Mesothelial cell of epicardium (in vitro differentiated cells): ENCODE results near the gene ZC3H18. TPM values are rescaled to one million over a fixed set of nuclear protein-coding genes. Genes with fewer than 3 reads are reported as not detected.
A peak's percentile ranks its signal among the peaks of the same experiment; 100 is the strongest.

Experiments
- DNase-seq, 2 experiments: peaks; one replicate each; pipeline ENCODE4 v3.0.0; 2021; ENCODE audit warnings: low spot score in 2 of 2; ENCODE audit not compliant: unreplicated experiment in 2 of 2
- H3K27ac Mint-ChIP-seq: 2 replicates; pipeline ENCODE4 v1.8.0; 2021; ENCODE audit warnings: mixed read lengths
- H3K27me3 Mint-ChIP-seq: 2 replicates; pipeline ENCODE4 v1.8.0; 2021; ENCODE audit warnings: low read depth, mixed read lengths
- H3K36me3 Mint-ChIP-seq: 2 replicates; pipeline ENCODE4 v1.8.0; 2021; ENCODE audit warnings: mixed read lengths
- H3K4me1 Mint-ChIP-seq: 2 replicates; pipeline ENCODE4 v1.8.0; 2021; ENCODE audit warnings: mixed read lengths
- H3K4me3 Mint-ChIP-seq: 2 replicates; pipeline ENCODE4 v1.8.0; 2021; ENCODE audit warnings: mild to moderate bottlenecking, moderate library complexity, mixed read lengths
- H3K9me3 Mint-ChIP-seq: 2 replicates; pipeline ENCODE4 v1.8.0; 2021; ENCODE audit warnings: mixed read lengths
- CTCF ChIP-seq: fragments of 200-600 bp; sonication (generic); IDR thresholded peaks from one replicate; pipeline ENCODE4 v1.5.0; 2021; ENCODE audit warnings: antibody characterized with exemption; ENCODE audit not compliant: unreplicated experiment
- total RNA-seq: library from RNA; stranded (reverse); gene quantifications from 3 replicates; pipeline ENCODE4 v1.2.1, GENCODE V29; 2021

ZC3H18 gene
- total RNA-seq, 1 donor from 2014 or later, result 62.2 TPM

GRCh38 chr16:88554711-88555264 is 15.4 kb upstream of the ZC3H18 start:
- Mint-ChIP-seq H3K36me3 (no peaks in the 10 kb centered on the region), H3K4me3 (no peak overlapping the region), H3K9me3 (no peaks in the 10 kb centered on the region), H3K4me1 (peaks cover 4% of the 10 kb centered on the region), H3K27ac (no peak overlapping the region), H3K27me3 (peaks cover 42% of the 10 kb centered on the region)
- DNase-seq, result no peak
- TF ChIP-seq CTCF, result no peak

- H3K27me3 Mint-ChIP-seq, result peaks cover 38% of the 10 kb centered on the region
- DNase-seq, result no peak
- TF ChIP-seq CTCF, result no peak
- H3K9me3 Mint-ChIP-seq, result no peaks in the 10 kb centered on the region
- H3K4me3 Mint-ChIP-seq, result no peak overlapping the region
- H3K36me3 Mint-ChIP-seq, result no peaks in the 10 kb centered on the region
- no peak overlapping the region for H3K27ac Mint-ChIP-seq
- H3K4me1 Mint-ChIP-seq, result peaks cover 4% of the 10 kb centered on the region
Observed at GRCh38 chr16:88556294-88556988, 13.8 kb upstream of the ZC3H18 start.

- peak; percentile 40 for TF ChIP-seq CTCF
- no peak for DNase-seq
- H3K4me3 Mint-ChIP-seq, result no peak overlapping the region
Observed at GRCh38 chr16:88558457-88559442, 11.5 kb upstream of the ZC3H18 start.

GRCh38 chr16:88560714-88561484 is 9.3 kb upstream of the ZC3H18 start:
- H3K27ac Mint-ChIP-seq, result no peak overlapping the region
- DNase-seq, result peak in 1 of 2 experiments; percentile 59
- no peak overlapping the region for H3K4me3 Mint-ChIP-seq

More at GRCh38 chr16:88558457-88559442, 11.5 kb upstream of the ZC3H18 start:
- Mint-ChIP-seq H3K36me3 (no peaks in the 10 kb centered on the region), H3K4me1 (peaks cover 6% of the 10 kb centered on the region), H3K9me3 (no peaks in the 10 kb centered on the region), H3K27me3 (peaks cover 33% of the 10 kb centered on the region), H3K27ac (peak overlapping the region; percentile 43)

More at GRCh38 chr16:88560714-88561484, 9.3 kb upstream of the ZC3H18 start:
- H3K27me3 Mint-ChIP-seq, result peaks cover 23% of the 10 kb centered on the region
- H3K4me1 Mint-ChIP-seq, result peaks cover 6% of the 10 kb centered on the region
- H3K9me3 Mint-ChIP-seq, result no peaks in the 10 kb centered on the region
- no peaks in the 10 kb centered on the region for H3K36me3 Mint-ChIP-seq
- TF ChIP-seq CTCF, result no peak
